NCI-H2227 treated with DMSO at 0.1 percent for 48 hours (cell line): ENCODE data around the gene TMEM9.

Experiments used
- DNase-seq: peaks from one replicate; lab custom pipeline; 2025; lab: John Stamatoyannopoulos, UW

TMEM9 gene

DNA sequence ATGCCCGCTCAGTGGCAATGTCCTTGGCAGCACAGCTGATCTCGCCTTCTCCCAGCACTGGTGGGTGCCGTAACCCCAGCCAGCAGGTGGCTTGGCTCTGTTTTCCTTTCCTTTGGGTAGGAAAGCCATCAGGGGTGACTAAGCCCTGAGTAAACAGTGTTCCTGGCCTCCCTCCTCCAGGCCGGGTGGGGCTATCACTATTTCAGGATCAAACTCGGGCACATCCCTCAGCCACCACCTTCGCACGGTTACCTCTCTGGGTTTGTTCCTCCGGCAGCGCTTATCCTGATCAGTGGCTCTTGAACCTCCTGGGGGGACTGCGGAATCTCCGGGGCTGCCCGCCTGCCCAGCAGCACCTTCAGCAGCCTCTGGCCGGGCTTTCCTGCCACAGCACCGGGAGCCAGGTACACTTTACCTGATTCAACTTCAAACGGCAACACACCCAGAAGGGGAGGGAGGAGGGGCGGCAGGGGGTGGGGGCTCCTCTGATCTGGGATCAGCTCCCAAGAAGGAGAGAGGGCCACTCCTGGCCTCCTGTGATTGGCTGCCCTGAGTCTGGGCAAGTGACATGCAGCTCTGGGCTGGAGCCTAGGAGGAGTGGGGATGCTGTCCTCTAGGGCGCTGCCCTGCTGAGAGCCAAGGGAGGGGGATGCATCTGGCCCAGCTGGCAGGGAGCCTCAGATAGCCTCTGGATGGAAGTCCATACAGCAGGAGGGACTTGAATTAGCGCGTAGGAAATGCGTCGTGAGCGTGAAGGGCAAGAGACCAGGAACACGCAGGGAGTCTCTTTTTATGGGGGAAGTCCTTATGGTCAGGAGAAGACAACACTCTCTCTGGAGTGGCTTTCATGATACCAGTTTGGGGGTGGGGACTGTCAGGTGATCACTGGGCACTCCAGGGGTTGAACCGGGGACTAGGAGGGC is 27.2 kb downstream of the TMEM9 start, which contains the start of gene ASCL5:
Gene ASCL5, minus strand, starts transcription at position 353 of the 923 bp plus-strand sequence. CDS start 11,812 bp downstream, outside the sequence.
- no peak for DNase-seq

GRCh38 chr1:201126463-201126831 is 27.8 kb downstream of the TMEM9 start:
- no peak for DNase-seq

- DNase-seq, result no peak
Measured at GRCh38 chr1:201125800-201126199, 28.5 kb downstream of the TMEM9 start.

DNA sequence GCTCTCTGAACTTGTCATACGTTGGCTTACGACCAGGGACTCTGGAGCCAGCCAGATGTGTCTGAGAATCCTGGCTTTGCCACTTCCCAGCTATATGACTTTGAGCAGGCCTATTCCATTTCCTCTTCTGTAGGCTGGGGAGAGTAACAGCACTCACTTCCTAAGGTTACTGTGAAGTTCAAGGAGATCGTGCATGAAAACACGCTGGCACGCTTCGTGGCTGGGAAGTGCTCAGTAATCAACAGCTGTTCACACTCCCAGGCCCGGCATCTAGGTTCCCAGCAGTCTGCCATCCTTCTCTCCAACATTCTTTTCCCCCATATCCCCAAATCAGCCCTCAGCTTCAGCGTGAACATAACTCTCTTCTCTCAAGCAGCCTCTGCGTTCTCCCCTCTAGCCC is 29.3 kb downstream of the TMEM9 start:
- DNase-seq, result no peak

GRCh38 chr1:201123866-201124265 is 30.4 kb downstream of the TMEM9 start:
- DNase-seq, result no peak

- no peak for DNase-seq
Measured at GRCh38 chr1:201122321-201122957, 31.8 kb downstream of the TMEM9 start.

DNA sequence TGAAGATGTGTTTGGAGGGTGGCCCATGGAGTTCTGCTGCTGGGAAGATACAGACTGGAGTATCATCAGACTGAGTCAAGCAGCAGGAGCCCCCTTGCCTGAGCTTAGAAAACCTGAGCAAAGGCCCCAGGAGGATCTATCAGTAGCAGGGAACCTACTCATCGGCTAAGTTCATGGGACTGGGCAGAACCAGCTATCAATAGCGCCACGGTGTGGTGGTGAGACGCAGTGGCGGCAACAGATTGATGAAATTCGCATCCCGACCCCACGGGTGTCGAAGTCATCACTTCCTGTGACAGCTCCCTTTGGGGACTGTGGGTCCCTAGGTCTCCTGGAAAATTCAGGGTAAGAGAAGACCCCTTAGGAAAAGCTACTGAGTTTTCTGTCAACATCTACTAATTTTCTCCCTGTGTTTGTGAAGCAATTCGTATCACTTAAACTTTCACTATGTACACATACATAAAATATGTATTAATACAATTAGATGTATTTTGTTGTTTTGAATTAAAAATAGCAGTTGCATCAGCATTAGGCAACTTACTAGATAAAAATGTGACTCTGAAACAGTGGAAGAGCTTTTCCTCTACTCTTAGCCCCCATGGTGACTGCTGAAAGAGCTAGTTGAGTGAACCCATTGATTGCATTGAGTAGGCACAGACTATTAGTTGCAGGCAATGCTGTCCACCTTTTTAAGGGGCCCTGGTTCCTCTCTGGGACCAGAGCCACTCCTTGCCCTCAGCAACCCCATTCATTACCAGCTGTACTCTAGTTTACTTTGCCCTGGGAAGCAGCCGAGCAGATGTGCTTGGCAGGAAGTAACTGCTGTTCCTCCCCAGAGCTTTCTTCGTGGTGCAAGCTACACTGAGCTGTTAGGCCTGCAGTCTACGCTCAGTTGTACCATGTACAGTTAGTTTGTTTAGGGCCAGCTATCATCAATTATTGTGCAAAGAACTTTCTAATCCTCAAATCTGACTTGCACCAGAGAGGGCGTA is 34.8 kb downstream of the TMEM9 start:
- no peak for DNase-seq

GRCh38 chr1:201116091-201116490 is 38.2 kb downstream of the TMEM9 start:
- no peak for DNase-seq

GRCh38 chr1:201115390-201115937 is 38.8 kb downstream of the TMEM9 start:
- no peak for DNase-seq

- peak; percentile 96 for DNase-seq
Measured at GRCh38 chr1:201114245-201115131, 39.8 kb downstream of the TMEM9 start.

- DNase-seq, result no peak
Measured at GRCh38 chr1:201113451-201114244, 40.6 kb downstream of the TMEM9 start.

- no peak for DNase-seq
Measured at GRCh38 chr1:201112926-201113325, 41.3 kb downstream of the TMEM9 start.

GRCh38 chr1:201112173-201112731 is 42.0 kb downstream of the TMEM9 start, which contains the start of gene CACNA1S:
Gene CACNA1S, minus strand, starts transcription at chr1:201112426. Its CDS starts 87 bp downstream, at chr1:201112339.
- no peak for DNase-seq

DNA sequence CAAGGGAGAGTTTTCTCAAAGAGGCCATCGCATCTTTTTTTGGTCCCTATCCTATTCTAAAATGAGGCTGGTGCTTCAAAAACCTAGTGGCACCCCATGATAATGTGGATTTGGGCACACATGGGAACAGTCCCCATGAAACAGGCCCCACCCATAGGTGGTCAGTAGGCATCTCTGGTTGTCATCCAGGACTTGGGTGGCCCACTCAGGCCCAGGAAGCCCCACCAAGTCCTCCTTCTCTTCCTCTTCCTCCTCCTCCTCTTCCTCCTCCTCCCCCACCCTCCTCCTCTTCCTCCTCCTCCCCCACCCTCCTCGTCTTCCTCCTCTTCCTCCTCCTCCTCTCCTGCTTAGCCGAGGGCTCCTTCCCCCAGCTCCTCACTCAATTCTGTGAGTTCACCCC is 42.6 kb downstream of the TMEM9 start:
- DNase-seq, result no peak

- DNase-seq, result no peak
Measured at GRCh38 chr1:201111156-201111555, 43.1 kb downstream of the TMEM9 start.

- no peak for DNase-seq
Measured at GRCh38 chr1:201110616-201111015, 43.7 kb downstream of the TMEM9 start.

- DNase-seq, result no peak
Measured at GRCh38 chr1:201110138-201110537, 44.1 kb downstream of the TMEM9 start.

DNA sequence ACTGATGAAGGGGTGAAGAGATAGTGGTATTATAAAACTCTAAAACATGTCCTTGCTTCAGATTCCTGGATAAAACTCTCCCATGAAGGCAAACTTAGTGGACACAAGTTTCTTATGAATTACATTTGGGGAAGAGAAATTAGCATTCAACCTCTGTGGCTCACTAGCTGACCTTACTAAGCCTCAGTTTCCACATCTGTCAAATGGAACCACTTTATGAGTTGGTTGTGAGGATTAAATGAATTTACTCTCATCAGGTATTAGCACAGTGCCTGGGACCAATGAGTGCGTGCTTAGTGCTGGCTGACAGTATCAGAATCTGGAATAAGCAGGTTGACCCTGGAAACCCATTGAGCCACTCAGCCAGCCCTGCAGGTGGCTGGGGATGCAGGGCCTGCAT is 44.6 kb downstream of the TMEM9 start:
- DNase-seq, result no peak

DNA sequence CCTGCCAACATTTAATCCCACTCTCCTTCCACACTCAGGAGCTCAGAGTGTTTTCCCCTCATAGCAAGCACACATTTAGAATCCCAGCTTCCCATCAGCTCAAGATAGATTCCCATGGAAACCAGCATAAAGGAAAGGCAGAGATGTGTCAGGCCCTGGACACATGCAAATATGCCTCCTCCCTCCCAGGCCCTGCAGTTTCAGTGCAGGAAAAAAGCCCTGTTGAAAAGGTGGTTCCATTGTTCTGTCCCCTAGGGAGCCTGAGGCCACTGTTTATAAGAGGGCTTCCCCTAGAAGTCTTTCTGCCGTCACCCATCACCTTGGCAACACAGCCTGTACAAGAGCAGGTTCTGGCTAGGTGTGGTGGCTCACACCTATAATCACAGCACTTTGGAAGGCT is 45.7 kb downstream of the TMEM9 start:
- DNase-seq, result peak; percentile 58
